MCF 10A (cell line): ENCODE results near the gene AQP5. TPM values are rescaled to one million over a fixed set of nuclear protein-coding genes. Genes with fewer than 3 reads are reported as not detected.
A peak's percentile ranks its signal among the peaks of the same experiment; 100 is the strongest.

Experiments
- BruUV-seq: library from RNA; stranded (reverse); fragments of 400-500 nt; replicated peaks from 2 replicates; lab custom pipeline; 2021; lab: Mats Ljungman, UMichigan
- CTCF ChIA-PET: fragments of 300-600 bp; sonication (Branson Sonifier 250); formaldehyde crosslinking; extraction: SDS; loops from one replicate; lab custom pipeline; 2021; ENCODE audit warnings: antibody characterized with exemption, inconsistent platforms; lab: Yijun Ruan, JAX
- POLR2A ChIA-PET: fragments of 300-600, 350-650 bp; sonication (Branson Sonifier 250); formaldehyde crosslinking; extraction: SDS; loops from one replicate; lab custom pipeline; 2020; ENCODE audit warnings: antibody characterized with exemption, inconsistent platforms; lab: Yijun Ruan, JAX
- DNase-seq: peaks from one replicate; pipeline ENCODE4 v3.0.0-alpha.2; 2018; ENCODE audit not compliant: unreplicated experiment
- H3K27ac Mint-ChIP-seq: one replicate; pipeline ENCODE4 v1.8.0; 2022; ENCODE audit warnings: mild to moderate bottlenecking, low read depth, mixed read lengths; ENCODE audit not compliant: unreplicated experiment
- H3K27me3 Mint-ChIP-seq: one replicate; pipeline ENCODE4 v1.8.0; 2022; ENCODE audit warnings: mixed read lengths; ENCODE audit not compliant: insufficient read depth, unreplicated experiment
- H3K36me3 Mint-ChIP-seq: one replicate; pipeline ENCODE4 v1.8.0; 2022; ENCODE audit warnings: mild to moderate bottlenecking, moderate library complexity, mixed read lengths; ENCODE audit not compliant: insufficient read depth, unreplicated experiment
- H3K4me1 Mint-ChIP-seq: one replicate; pipeline ENCODE4 v1.8.0; 2022; ENCODE audit warnings: mixed read lengths; ENCODE audit not compliant: insufficient read depth, unreplicated experiment
- H3K4me3 Mint-ChIP-seq: one replicate; pipeline ENCODE4 v1.8.0; 2022; ENCODE audit warnings: mild to moderate bottlenecking, moderate library complexity, mixed read lengths; ENCODE audit not compliant: unreplicated experiment
- H3K9me3 Mint-ChIP-seq: one replicate; pipeline ENCODE4 v1.8.0; 2022; ENCODE audit warnings: mixed read lengths; ENCODE audit not compliant: unreplicated experiment
- intact Hi-C: fragments of 100-400 bp; cut with micrococcal nuclease; formaldehyde crosslinking; loops from 2 replicates; pipeline ENCODE4 v1.14.1; 2022
- total RNA-seq: library from RNA; stranded (reverse); gene quantifications from 2 replicates; pipeline ENCODE4 v1.2.3, GENCODE V29; 2022
- TF ChIP-seq, protein P1 (sequence below): fragments of 200-600 bp; IDR thresholded peaks from one replicate; pipeline ENCODE4 v1.8.0; 2022; ENCODE audit warnings: antibody characterized with exemption, mild to moderate bottlenecking; ENCODE audit not compliant: unreplicated experiment

Gene AQP5
- total RNA-seq, 1 experiment from 2014 or later, result not detected

DNA sequence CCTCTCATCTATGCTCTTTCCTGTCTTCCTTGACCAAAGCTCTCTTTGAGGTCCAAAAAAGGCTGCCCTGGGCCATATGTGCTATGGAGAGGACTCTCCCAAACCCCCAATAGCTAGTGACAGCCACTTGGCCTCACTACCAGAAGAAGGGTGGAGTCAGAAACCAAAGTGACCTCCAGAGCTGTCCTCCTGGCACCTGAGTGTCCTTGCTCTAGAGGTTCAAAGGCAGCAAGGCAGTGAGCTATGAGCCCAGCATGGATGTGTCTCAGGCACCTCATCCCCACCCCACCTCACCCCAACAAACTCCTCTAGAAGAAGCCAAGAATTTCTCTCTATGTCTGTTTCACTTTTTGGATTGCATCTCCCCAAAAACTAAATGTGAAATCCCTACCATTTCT, 4.1 kb upstream of the AQP5 start:
- CTCF ChIA-PET, result interaction anchor here (0.5 to 2.7 kb wide), 5 partner anchors 10 to 102 kb away, joined by 3 to 16 read pairs (median 3); no protein-coding TSS in a partner anchor
- POLR2A ChIA-PET, result no interaction called here

DNA sequence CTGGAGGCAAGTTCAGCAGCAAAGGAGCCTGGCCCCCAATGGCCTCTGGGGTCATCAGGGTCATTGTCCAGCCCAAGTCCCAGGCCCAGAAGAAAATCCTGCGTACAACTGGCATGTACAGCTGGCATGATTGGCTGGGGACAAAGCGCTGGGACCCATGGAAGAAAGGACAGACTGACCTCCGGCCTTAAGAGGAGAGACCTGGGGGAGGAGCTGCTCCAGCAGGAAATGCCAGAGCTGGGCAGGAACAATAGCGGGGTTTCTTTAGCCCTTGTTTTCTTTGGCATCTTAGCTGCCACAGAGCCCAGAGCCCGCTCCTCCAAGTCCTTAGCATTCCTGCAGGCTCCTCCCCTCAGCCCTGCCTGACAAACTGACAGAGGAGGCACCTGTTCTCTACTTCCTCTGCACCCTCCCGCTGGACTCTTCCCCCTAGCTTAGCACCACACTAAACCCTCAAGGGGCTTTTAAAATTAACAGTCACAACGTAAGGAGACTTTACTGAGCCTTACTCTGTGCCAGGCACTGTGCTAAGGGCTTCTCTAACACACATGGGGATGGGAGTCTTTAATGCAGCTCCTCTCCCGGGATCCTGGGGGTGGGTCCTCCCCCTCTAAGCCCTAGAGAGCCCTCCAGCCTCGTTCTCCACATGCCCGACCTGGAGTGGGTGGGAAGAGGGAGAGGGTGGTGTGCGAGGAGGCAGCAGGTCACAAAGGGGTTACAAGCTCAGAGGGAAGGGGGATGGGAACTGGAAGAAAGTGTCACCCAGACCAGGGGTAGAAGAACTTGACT, 1.8 kb upstream of the AQP5 start:
- Mint-ChIP-seq H3K36me3 (peaks cover 8% of the 10 kb centered on the region), H3K4me1 (peaks cover 28% of the 10 kb centered on the region), H3K9me3 (no peaks in the 10 kb centered on the region), H3K27me3 (no peaks in the 10 kb centered on the region), H3K4me3 (no peak overlapping the region), H3K27ac (peak overlapping the region; percentile 5)
- BruUV-seq, result no TSS peak
- intact Hi-C loops, result loop anchor here (10.0 kb wide), 1 partner anchor 215 kb away; no protein-coding TSS in a partner anchor
- POLR2A ChIA-PET, result interaction anchor here (0.6 to 1.4 kb wide), 3 partner anchors 65 to 152 kb away, joined by 3 to 4 read pairs (median 4); partner anchors contain the start of genes COX14 and RACGAP1
- CTCF ChIA-PET, result interaction anchor here (0.7 to 2.7 kb wide), 9 partner anchors 9 to 512 kb away, joined by 4 to 16 read pairs (median 4); no protein-coding TSS in a partner anchor
- TF ChIP-seq, protein P1, sequence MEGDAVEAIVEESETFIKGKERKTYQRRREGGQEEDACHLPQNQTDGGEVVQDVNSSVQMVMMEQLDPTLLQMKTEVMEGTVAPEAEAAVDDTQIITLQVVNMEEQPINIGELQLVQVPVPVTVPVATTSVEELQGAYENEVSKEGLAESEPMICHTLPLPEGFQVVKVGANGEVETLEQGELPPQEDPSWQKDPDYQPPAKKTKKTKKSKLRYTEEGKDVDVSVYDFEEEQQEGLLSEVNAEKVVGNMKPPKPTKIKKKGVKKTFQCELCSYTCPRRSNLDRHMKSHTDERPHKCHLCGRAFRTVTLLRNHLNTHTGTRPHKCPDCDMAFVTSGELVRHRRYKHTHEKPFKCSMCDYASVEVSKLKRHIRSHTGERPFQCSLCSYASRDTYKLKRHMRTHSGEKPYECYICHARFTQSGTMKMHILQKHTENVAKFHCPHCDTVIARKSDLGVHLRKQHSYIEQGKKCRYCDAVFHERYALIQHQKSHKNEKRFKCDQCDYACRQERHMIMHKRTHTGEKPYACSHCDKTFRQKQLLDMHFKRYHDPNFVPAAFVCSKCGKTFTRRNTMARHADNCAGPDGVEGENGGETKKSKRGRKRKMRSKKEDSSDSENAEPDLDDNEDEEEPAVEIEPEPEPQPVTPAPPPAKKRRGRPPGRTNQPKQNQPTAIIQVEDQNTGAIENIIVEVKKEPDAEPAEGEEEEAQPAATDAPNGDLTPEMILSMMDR, result no peak
- peak; percentile 86 for DNase-seq

More for the DNA sequence above, 4.1 kb upstream of the AQP5 start:
- Mint-ChIP-seq H3K4me1 (peaks cover 29% of the 10 kb centered on the region), H3K4me3 (no peak overlapping the region), H3K27me3 (no peaks in the 10 kb centered on the region), H3K9me3 (no peaks in the 10 kb centered on the region), H3K36me3 (peaks cover 8% of the 10 kb centered on the region), H3K27ac (no peak overlapping the region)
- BruUV-seq, result no TSS peak
- TF ChIP-seq, protein P1, result no peak
- intact Hi-C loops, result no loop called here
- DNase-seq, result no peak

DNA sequence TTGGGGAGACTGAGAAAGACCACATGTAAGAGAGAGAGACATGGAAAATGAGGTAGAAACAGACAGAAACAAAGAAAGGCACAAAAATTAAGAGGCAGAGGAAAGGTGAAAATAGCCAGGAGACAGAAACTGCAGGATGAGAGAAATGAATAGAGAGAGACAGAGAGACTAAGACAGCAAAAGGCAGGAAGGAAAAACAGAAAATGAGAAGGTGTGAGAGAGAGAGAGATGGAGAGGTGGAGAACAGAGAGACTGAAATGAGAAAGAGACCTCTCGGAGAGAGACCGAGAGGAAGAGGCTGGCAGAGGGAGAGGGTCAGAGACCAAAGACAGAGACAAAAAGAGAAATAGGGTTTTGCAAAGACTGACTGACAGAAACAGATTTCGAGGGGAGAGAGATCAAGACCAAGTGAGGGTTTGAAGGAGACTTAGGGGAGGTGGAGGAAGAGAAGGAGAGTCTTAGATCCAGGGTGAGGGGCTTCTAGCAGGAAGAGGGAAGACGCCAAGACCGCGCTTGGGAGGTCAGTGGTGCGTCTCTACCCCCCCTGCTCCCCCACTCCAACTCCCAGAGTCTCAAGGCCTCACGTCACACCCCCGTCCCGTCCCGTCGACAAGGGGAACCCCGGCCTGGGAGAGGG, 1.1 kb upstream of the AQP5 start:
- intact Hi-C loops, result loop anchor here (10.0 kb wide), 1 partner anchor 214 kb away; no protein-coding TSS in a partner anchor
- POLR2A ChIA-PET, result interaction anchor here (0.6 to 1.0 kb wide), 3 partner anchors 87 to 224 kb away, joined by 3 to 4 read pairs (median 3); partner anchors contain the start of gene COX14
- no peaks in the 10 kb centered on the region for H3K9me3 Mint-ChIP-seq
- no TSS peak for BruUV-seq
- peak overlapping the region; percentile 15 for H3K4me3 Mint-ChIP-seq
- H3K36me3 Mint-ChIP-seq, result peaks cover 8% of the 10 kb centered on the region
- H3K27me3 Mint-ChIP-seq, result no peaks in the 10 kb centered on the region
- DNase-seq, result no peak
- CTCF ChIA-PET, result interaction anchor here (0.9 to 1.9 kb wide), 5 partner anchors 17 to 109 kb away, joined by 4 to 7 read pairs (median 5); no protein-coding TSS in a partner anchor
- H3K27ac Mint-ChIP-seq, result peak overlapping the region; percentile 5
- TF ChIP-seq, protein P1, result no peak
- H3K4me1 Mint-ChIP-seq, result peaks cover 28% of the 10 kb centered on the region
